Hippocampal formation (tissue), 2 donors: ENCODE data around the gene RDH16.
"Not testable (repeated sequence)": the region's sequence is repeated elsewhere in the genome, so short reads cannot be mapped to it uniquely, and the experiment has no call there.

Source experiments
- DNase-seq, 2 donors: peaks; one replicate each; lab custom pipeline; 2025; lab: John Stamatoyannopoulos, UW

The RDH16 gene

GRCh38 chr12:56921346-56921745 lies 36.1 kb downstream of the RDH16 start:
- no peak for DNase-seq

GRCh38 chr12:56918139-56918538 lies 39.3 kb downstream of the RDH16 start:
- not testable (repeated sequence) for DNase-seq

- no peak for DNase-seq
Measured at GRCh38 chr12:56916996-56917333, 40.4 kb downstream of the RDH16 start.

- DNase-seq, result no peak
Measured at GRCh38 chr12:56916296-56916995, 41.0 kb downstream of the RDH16 start.

GRCh38 chr12:56914724-56915123 lies 42.7 kb downstream of the RDH16 start:
- no peak for DNase-seq

GRCh38 chr12:56914256-56914655 lies 43.2 kb downstream of the RDH16 start:
- no peak for DNase-seq

- not testable (repeated sequence) for DNase-seq
Measured at GRCh38 chr12:56909403-56909802, 48.0 kb downstream of the RDH16 start.

GRCh38 chr12:56908136-56908535 lies 49.3 kb downstream of the RDH16 start:
- no peak for DNase-seq

GRCh38 chr12:56905852-56906251 lies 51.6 kb downstream of the RDH16 start:
- DNase-seq, result no peak

- no peak for DNase-seq
Measured at GRCh38 chr12:56903374-56903773, 54.0 kb downstream of the RDH16 start.
